ENCODE data around the gene MAP3K8.

DNA sequence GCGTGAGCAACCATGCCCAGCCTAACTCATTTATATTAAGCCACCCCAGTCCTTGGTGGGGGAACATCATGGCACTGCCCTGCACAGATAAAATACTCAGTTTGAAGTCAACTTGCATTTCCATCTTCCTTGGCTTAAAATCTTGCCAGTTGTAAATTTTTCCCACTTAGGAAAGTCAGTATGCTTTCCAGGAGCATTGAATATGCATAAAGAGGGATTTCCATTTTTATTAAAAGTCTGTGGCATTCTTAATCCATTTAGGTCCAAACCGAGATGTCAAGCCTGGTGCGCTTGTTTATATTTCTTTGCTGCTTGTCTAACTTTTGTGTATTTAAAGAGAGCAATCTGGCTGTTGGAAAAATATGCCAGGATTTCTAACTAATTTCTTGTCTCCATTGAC lies 26.1 kb downstream of the MAP3K8 start:
- TF ChIP-seq, protein P1, sequence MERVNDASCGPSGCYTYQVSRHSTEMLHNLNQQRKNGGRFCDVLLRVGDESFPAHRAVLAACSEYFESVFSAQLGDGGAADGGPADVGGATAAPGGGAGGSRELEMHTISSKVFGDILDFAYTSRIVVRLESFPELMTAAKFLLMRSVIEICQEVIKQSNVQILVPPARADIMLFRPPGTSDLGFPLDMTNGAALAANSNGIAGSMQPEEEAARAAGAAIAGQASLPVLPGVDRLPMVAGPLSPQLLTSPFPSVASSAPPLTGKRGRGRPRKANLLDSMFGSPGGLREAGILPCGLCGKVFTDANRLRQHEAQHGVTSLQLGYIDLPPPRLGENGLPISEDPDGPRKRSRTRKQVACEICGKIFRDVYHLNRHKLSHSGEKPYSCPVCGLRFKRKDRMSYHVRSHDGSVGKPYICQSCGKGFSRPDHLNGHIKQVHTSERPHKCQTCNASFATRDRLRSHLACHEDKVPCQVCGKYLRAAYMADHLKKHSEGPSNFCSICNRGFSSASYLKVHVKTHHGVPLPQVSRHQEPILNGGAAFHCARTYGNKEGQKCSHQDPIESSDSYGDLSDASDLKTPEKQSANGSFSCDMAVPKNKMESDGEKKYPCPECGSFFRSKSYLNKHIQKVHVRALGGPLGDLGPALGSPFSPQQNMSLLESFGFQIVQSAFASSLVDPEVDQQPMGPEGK (CRISPR knock-in tag; IDR thresholded peaks at IDR 0.05; ENCODE audit: borderline replicate concordance): no peak
- TF ChIP-seq, protein P2, sequence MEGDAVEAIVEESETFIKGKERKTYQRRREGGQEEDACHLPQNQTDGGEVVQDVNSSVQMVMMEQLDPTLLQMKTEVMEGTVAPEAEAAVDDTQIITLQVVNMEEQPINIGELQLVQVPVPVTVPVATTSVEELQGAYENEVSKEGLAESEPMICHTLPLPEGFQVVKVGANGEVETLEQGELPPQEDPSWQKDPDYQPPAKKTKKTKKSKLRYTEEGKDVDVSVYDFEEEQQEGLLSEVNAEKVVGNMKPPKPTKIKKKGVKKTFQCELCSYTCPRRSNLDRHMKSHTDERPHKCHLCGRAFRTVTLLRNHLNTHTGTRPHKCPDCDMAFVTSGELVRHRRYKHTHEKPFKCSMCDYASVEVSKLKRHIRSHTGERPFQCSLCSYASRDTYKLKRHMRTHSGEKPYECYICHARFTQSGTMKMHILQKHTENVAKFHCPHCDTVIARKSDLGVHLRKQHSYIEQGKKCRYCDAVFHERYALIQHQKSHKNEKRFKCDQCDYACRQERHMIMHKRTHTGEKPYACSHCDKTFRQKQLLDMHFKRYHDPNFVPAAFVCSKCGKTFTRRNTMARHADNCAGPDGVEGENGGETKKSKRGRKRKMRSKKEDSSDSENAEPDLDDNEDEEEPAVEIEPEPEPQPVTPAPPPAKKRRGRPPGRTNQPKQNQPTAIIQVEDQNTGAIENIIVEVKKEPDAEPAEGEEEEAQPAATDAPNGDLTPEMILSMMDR (IDR thresholded peaks at IDR 0.05 in 2 of 3, conservative IDR thresholded peaks at IDR 0.05 in 1 of 3; ENCODE audit: insufficient read depth in 2 of 3, low read depth in 1 of 3, low read length in 3 of 3): no peak
- TF ChIP-seq BDP1 (IDR thresholded peaks at IDR 0.05; ENCODE audit: insufficient read depth, insufficient read length) (no peak), POLR2A (conservative IDR thresholded peaks at IDR 0.05) (no peak), ZSCAN29 (IDR thresholded peaks at IDR 0.05) (no peak), TEAD4 (IDR thresholded peaks at IDR 0.05; ENCODE audit: low read length) (no peak), TEAD4 (CRISPR knock-in tag; IDR thresholded peaks at IDR 0.05; ENCODE audit: borderline replicate concordance) (no peak), FOSL1 (tag; conservative IDR thresholded peaks at IDR 0.05) (no peak), NELFE (IDR thresholded peaks at IDR 0.05; ENCODE audit: insufficient read depth, insufficient read length) (no peak), SP1 (CRISPR knock-in tag; IDR thresholded peaks at IDR 0.05) (no peak), NEUROD1 (IDR thresholded peaks at IDR 0.05; ENCODE audit: borderline replicate concordance, low read depth, low read length, partially characterized antibody) (no peak), MXI1 (IDR thresholded peaks at IDR 0.05; ENCODE audit: low read depth, low read length) (no peak), U2AF1 (optimal IDR thresholded peaks at IDR 0.05; ENCODE audit: low read depth, low read length) (no peak)
- TF ChIP-seq, protein P3, sequence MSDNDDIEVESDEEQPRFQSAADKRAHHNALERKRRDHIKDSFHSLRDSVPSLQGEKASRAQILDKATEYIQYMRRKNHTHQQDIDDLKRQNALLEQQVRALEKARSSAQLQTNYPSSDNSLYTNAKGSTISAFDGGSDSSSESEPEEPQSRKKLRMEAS (CRISPR knock-in tag; IDR thresholded peaks at IDR 0.05): no peak
- TF ChIP-seq, protein P4, sequence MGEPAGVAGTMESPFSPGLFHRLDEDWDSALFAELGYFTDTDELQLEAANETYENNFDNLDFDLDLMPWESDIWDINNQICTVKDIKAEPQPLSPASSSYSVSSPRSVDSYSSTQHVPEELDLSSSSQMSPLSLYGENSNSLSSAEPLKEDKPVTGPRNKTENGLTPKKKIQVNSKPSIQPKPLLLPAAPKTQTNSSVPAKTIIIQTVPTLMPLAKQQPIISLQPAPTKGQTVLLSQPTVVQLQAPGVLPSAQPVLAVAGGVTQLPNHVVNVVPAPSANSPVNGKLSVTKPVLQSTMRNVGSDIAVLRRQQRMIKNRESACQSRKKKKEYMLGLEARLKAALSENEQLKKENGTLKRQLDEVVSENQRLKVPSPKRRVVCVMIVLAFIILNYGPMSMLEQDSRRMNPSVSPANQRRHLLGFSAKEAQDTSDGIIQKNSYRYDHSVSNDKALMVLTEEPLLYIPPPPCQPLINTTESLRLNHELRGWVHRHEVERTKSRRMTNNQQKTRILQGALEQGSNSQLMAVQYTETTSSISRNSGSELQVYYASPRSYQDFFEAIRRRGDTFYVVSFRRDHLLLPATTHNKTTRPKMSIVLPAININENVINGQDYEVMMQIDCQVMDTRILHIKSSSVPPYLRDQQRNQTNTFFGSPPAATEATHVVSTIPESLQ (CRISPR knock-in tag; IDR thresholded peaks at IDR 0.05): no peak
